Globus pallidus (tissue), 1 donor: ENCODE measurements around the gene APOBEC2.

Source experiments
- DNase-seq: peaks from one replicate; pipeline ENCODE4 v3.0.0-alpha.2; 2015; ENCODE audit warnings: low spot score

The APOBEC2 gene

GRCh38 chr6:41088451-41088850 lies 35.4 kb downstream of the APOBEC2 start:
- DNase-seq = no peak

GRCh38 chr6:41090841-41091761 lies 38.1 kb downstream of the APOBEC2 start:
- DNase-seq = no peak

GRCh38 chr6:41092421-41093140 lies 39.6 kb downstream of the APOBEC2 start:
- no peak for DNase-seq

GRCh38 chr6:41093729-41094128 lies 40.7 kb downstream of the APOBEC2 start:
- DNase-seq = no peak

- peak; percentile 6 for DNase-seq
Observed at GRCh38 chr6:41097467-41098090, 44.6 kb downstream of the APOBEC2 start.

GRCh38 chr6:41098366-41098765 lies 45.4 kb downstream of the APOBEC2 start:
- no peak for DNase-seq

GRCh38 chr6:41100871-41101287 lies 47.9 kb downstream of the APOBEC2 start:
- no peak for DNase-seq

GRCh38 chr6:41103847-41104246 lies 50.8 kb downstream of the APOBEC2 start:
- DNase-seq = no peak

GRCh38 chr6:41111017-41111416 lies 58.0 kb downstream of the APOBEC2 start:
- no peak for DNase-seq
